GM19351 (cell line): Measurements from ENCODE around the gene CA10.

ENCODE experiments used
- ATAC-seq: cut with Tn5 transposase; IDR thresholded peaks from one replicate; pipeline ENCODE4 v1.9.1; 2021; ENCODE audit warnings: mild to moderate bottlenecking, moderate library complexity; ENCODE audit not compliant: unreplicated experiment

CA10 gene

GRCh38 chr17:51613255-51613654 is 545.3 kb downstream of the CA10 start:
- no peak for ATAC-seq

GRCh38 chr17:51612692-51613091 is 545.8 kb downstream of the CA10 start:
- no peak for ATAC-seq

GRCh38 chr17:51611585-51611984 is 546.9 kb downstream of the CA10 start:
- ATAC-seq = no peak

- ATAC-seq = no peak
Observed at GRCh38 chr17:51610834-51611233, 547.7 kb downstream of the CA10 start.

- ATAC-seq = no peak
Observed at GRCh38 chr17:51610155-51610554, 548.4 kb downstream of the CA10 start.

- no peak for ATAC-seq
Observed at GRCh38 chr17:51608251-51608933, 550.1 kb downstream of the CA10 start.

- no peak for ATAC-seq
Observed at GRCh38 chr17:51607512-51607911, 551.0 kb downstream of the CA10 start.

GRCh38 chr17:51604299-51605020 is 554.1 kb downstream of the CA10 start:
- ATAC-seq = no peak

GRCh38 chr17:51601622-51602261 is 556.8 kb downstream of the CA10 start:
- no peak for ATAC-seq

- no peak for ATAC-seq
Observed at GRCh38 chr17:51598824-51599223, 559.7 kb downstream of the CA10 start.

GRCh38 chr17:51597345-51597744 is 561.2 kb downstream of the CA10 start:
- no peak for ATAC-seq

- no peak for ATAC-seq
Observed at GRCh38 chr17:51595826-51596398, 562.6 kb downstream of the CA10 start.

- ATAC-seq = no peak
Observed at GRCh38 chr17:51590071-51590656, 568.4 kb downstream of the CA10 start.

GRCh38 chr17:51588063-51588462 is 570.5 kb downstream of the CA10 start:
- no peak for ATAC-seq

GRCh38 chr17:51587516-51587915 is 571.0 kb downstream of the CA10 start:
- ATAC-seq = no peak

GRCh38 chr17:51585514-51586104 is 572.9 kb downstream of the CA10 start:
- no peak for ATAC-seq

GRCh38 chr17:51580869-51581268 is 577.6 kb downstream of the CA10 start:
- no peak for ATAC-seq
